Measurements from ENCODE around the gene GCA. TPM values are rescaled to one million over a fixed set of nuclear protein-coding genes. Genes with fewer than 3 reads are reported as not detected.

Gene GCA
- total and polyA plus RNA-seq, 2 of the 13 experiments (the other 11 are each of a cell fraction or from before 2014, with no cell fraction given): 42.0 to 48.3 TPM

GRCh38 chr2:162318328-162319180 lies 25.4 kb upstream of the GCA start, which contains the start of gene IFIH1 (continued):
- TF ChIP-seq ZNF263 (CRISPR knock-in tag; IDR thresholded peaks at IDR 0.05) (no peak), KAT8 (CRISPR knock-in tag; IDR thresholded peaks at IDR 0.05) (peak; percentile 72; the same call in 1 of the 2 replicates), REXO4 (CRISPR knock-in tag; IDR thresholded peaks at IDR 0.05; ENCODE audit: borderline replicate concordance) (no peak), MAX (IDR thresholded peaks at IDR 0.05) (peak; percentile 39; the same call in 1 of the 2 replicates), KAT7 (CRISPR knock-in tag; IDR thresholded peaks at IDR 0.05; ENCODE audit: borderline replicate concordance) (peak; percentile 75; the same call in 1 of the 2 replicates), RXRB (CRISPR knock-in tag; IDR thresholded peaks at IDR 0.05; ENCODE audit: borderline replicate concordance) (peak; percentile 47; the same call in 1 of the 2 replicates), ZFP36 (IDR thresholded peaks at IDR 0.05; ENCODE audit: borderline replicate concordance, low read depth, low read length, partially characterized antibody) (no peak), ARHGAP35 (CRISPR knock-in tag; IDR thresholded peaks at IDR 0.05; ENCODE audit: borderline replicate concordance) (no peak), CENPX (CRISPR knock-in tag; IDR thresholded peaks at IDR 0.05) (no peak), PAX8 (CRISPR knock-in tag; IDR thresholded peaks at IDR 0.05; ENCODE audit: borderline replicate concordance) (peak; percentile 52; the same call in 1 of the 2 replicates), ZNF639 (CRISPR knock-in tag; conservative IDR thresholded peaks at IDR 0.05) (no peak), SMARCC2 (IDR thresholded peaks at IDR 0.05) (no peak), ZNF274 (CRISPR knock-in tag; IDR thresholded peaks at IDR 0.05) (peak; percentile 45; the same call in 1 of the 2 replicates), PLRG1 (conservative IDR thresholded peaks at IDR 0.05) (no peak), PAWR (CRISPR knock-in tag; IDR thresholded peaks at IDR 0.05; ENCODE audit: borderline replicate concordance) (no peak), PHF8 (CRISPR knock-in tag; IDR thresholded peaks at IDR 0.05) (peak; percentile 75), TFDP1 (CRISPR knock-in tag; IDR thresholded peaks at IDR 0.05; ENCODE audit: borderline replicate concordance) (peak; percentile 51; the same call in 1 of the 2 replicates), LCORL (IDR thresholded peaks at IDR 0.05) (no peak), LCORL (CRISPR knock-in tag; IDR thresholded peaks at IDR 0.05) (peak; percentile 53; the same call in 1 of the 2 replicates), THYN1 (CRISPR knock-in tag; IDR thresholded peaks at IDR 0.05; ENCODE audit: borderline replicate concordance, low read depth) (no peak), ZFX (CRISPR knock-in tag; IDR thresholded peaks at IDR 0.05; ENCODE audit: low read depth) (peak; percentile 87), IRF2 (CRISPR knock-in tag; IDR thresholded peaks at IDR 0.05) (peak; percentile 99), ADNP (CRISPR knock-in tag; IDR thresholded peaks at IDR 0.05) (no peak), PHB2 (IDR thresholded peaks at IDR 0.05; ENCODE audit: partially characterized antibody) (no peak), FOXK2 (IDR thresholded peaks at IDR 0.05) (no peak), ZNF256 (CRISPR knock-in tag; conservative IDR thresholded peaks at IDR 0.05) (no peak), ZNF607 (CRISPR knock-in tag; IDR thresholded peaks at IDR 0.05; ENCODE audit: borderline replicate concordance) (no peak)
